NCI-H2196 treated with DMSO at 0.1 percent for 48 hours (cell line): Measurements from ENCODE around the gene UROC1.

ENCODE experiments used
- DNase-seq: peaks from one replicate; lab custom pipeline; 2025; ENCODE audit not compliant: unreplicated experiment; lab: John Stamatoyannopoulos, UW

Gene UROC1

GRCh38 chr3:126496894-126497850, 20.4 kb downstream of the UROC1 start:
- DNase-seq, result no peak

- DNase-seq, result no peak
These were observed 21.8 kb downstream of the UROC1 start for GRCh38 chr3:126495786-126496185.

- DNase-seq, result no peak
These were observed 22.7 kb downstream of the UROC1 start for GRCh38 chr3:126494970-126495230.

DNA sequence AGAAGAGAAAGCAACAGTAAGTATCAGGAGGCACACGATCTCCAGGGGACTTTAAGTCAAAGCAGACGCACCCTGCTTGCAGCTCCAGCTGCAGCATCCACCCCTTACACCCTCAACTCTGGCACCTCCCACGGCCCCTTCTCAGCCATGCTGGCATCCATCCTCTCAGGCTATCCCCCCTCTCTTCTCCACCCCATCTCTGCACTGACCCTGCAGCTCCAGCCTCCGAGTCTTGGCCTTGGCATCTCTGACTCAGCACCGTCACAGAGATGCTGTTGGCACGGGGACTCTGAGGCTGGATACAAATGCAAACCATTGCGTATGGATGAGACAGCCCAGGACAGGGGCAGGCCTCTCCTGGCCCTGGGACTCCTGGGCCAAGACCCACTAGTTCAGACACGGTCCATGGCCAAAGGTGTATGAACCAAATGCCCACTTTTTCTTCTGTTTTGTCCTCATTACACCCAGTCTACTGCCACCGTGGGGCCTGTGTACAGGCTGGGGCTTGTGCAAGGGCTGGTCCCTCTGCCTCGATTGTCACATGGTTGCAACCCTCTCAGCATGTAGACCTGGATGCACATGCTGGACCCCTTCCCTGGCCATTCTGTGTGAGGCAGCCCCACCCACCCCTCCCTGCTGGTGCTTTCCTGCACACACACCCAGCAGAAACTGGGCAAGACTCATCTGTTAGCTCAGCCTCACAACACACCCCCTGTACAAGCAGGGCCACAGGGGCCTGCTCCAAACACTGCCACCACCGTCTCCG, 23.2 kb downstream of the UROC1 start:
- DNase-seq, result no peak

DNA sequence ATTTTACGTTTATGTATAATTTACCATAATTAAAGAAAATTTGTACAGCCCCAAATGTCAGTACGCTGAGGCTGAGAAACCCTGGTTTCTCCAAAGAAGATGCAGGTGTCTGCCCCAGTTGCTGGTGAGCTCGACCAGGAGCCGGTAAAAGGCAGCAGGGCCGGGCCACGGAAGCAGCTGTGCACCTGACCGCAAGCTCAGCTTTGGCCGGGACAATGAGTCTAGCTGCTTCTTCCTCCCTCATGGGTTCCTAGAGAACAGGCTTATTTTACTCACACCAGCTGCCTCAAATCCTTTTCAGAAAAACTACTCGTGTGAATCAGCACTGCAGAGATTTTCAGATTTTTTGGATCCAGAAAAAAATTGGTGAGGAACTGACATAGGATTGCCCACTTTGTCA, 23.8 kb downstream of the UROC1 start:
- no peak for DNase-seq

DNA sequence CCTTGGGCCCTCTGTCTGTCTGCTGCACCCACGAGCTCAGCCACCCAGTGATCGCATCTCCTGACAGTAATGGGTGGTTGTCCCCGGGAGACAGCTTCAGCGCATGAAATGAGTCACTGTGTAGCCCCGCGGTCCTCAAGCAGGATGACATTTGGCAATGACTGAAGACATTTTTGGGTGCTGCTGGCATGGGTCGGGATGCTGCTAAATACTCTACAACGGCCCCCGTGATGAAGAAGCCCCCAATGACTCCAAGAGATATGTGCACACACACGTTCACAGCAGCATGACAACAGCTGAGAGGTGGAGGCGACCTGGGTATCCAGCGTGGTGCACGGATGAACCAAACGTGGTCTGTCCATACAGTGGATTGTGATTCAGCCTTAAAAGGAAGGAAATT, 24.5 kb downstream of the UROC1 start:
- DNase-seq, result no peak

GRCh38 chr3:126491221-126492013, 26.2 kb downstream of the UROC1 start:
- no peak for DNase-seq

- DNase-seq, result no peak
These were observed 27.0 kb downstream of the UROC1 start for GRCh38 chr3:126490619-126491018.

GRCh38 chr3:126488886-126489569, 28.5 kb downstream of the UROC1 start:
- DNase-seq, result no peak

DNA sequence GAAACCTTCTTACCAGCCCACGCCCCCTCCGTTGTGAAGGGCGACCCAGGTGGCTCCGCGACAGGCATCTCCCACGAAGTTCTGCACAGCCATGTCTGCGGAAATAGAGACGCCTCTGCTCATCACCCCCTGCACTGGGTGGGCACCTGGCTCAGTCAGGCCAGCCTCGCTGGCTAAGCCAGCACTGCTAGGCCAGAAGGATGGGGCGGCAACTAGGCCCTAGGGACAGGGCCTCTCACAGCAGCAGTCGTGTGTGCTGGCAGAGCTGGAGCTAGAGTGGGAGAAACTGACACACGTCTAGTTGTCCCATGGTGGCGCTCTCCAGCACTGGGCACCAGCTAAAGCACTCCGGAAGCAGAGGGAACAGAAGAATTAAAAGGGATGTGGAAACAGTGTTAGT, 29.4 kb downstream of the UROC1 start:
- no peak for DNase-seq

DNA sequence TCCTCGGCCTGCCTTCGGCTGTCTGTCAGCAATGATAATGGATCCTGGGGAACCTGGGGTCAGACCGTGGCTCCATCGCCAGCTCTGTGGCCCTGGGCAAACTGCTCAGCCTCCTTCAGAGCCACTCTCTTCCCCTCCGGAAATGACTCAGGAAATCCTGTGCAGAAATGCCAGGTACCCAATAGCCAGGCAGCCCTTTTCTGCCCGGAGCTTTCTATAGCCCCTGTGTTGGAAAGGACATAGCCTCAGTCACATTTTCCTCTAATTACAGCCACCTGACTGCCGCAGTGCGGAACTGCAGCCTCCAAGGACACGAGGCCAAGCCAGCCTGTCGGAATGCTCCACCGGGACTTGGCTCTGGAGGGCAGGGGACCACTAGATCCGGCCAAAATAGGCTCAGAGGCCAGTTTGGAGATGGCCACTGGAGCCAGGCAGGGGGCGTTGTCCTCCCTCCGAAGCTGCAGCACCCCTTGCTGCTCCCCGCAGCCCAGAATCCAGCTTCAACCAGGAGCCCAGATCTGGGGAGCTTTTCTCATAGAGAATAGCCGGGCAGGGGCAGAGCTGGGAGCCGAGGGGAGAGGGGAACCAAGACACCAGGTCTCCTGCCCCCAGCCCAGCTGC, 30.3 kb downstream of the UROC1 start:
- no peak for DNase-seq

GRCh38 chr3:126486360-126486847, 31.2 kb downstream of the UROC1 start:
- no peak for DNase-seq

DNA sequence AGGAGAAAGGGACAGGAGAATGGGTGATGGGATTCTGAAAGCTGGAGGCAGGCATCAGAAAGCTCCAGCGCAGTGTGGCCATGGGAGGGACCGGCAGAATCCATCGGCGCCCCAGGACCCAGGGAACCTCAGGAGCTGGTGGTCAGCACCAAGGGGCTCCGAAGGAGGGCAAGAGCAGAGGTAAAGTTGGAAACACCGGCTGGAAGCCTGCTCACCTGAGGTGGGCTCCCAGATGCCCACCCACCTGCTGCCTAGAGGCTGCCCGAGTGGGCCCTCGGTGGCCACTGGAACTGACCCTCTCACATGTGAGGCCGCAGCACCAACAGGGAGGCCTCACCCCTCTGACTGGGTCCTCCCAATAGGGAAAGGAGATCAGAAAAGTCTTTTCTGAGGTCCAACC, 31.6 kb downstream of the UROC1 start:
- no peak for DNase-seq

- DNase-seq, result no peak
These were observed 32.2 kb downstream of the UROC1 start for GRCh38 chr3:126485176-126485897.

DNA sequence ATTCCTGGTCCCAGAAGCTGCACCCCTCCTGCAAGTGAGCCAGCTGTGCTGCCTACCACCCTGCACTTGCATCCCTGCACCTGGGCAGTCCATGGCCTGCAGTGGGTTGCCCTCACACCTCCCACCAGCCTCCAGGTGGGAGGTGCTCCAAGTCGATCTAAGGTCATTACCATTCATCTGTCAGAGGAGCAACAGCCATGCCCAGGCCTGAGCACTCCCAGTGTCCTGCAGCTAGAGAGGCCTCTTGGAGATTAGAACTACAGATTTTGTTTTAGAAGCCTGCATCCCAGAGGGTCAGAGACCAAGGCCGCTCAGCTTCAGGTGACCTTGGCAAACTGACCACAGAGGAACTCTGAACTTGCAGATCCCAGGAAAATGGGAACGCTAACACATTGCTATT, 32.9 kb downstream of the UROC1 start:
- no peak for DNase-seq

- DNase-seq, result no peak
These were observed 33.4 kb downstream of the UROC1 start for GRCh38 chr3:126484148-126484547.

DNA sequence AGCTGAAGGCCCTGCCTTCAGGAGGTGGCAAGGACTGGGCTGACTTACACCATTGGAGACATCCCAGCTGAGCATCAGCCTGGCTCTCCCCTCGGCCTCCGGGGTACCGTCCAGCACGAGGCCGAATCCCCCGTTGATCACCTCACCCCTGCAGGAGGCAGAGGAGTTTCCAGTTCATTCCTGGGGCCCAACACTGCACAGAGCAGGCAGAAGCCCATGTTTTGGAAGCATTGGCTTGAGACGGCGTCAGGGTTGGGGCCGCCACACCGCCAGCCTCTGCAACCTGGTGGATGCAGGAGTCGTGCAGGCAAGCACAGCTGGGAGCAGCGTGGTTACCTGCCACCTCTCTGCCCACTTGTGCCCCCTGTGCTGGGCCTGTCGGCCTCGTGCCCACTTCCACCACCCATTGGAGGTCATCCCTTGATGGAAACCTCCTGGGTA, 34.2 kb downstream of the UROC1 start:
- DNase-seq, result no peak

DNA sequence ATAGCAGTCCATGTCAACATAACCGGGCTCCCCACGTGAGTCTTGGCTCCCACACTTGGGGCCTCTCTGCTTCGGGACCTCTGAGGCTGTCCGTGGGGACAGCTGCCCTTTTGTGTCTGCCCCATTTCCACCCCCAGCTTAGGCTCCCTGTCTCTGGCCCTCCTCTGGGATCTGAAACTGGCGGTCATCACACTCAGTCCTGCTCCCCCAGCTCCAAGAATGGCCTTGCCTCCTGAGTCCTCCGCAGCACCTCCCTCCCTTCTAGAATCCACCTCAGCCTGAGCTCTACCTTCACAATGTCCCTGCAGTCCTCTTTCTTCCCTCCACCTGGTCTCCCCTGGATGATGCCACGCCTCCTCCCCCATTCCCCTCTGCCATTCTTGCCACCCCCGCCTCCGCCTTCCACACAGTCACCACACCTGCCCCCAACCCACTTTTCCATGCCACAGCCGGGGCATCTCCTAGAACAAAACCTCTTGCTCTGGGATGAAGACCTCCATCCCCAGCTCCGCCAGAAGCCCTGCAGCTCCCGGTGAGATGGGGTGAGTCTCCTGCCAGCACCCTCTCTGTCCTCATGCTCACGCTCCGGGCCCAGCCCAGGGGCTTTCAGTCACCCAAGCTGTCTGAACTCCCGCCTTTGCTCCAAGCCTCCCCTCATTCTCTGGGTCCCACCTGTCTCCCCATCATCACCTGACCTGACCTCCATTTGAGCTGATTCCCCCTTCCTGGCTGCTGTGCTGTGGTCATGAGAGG, 34.9 kb downstream of the UROC1 start:
- no peak for DNase-seq
